GM10248 (cell line): ENCODE data around the gene POU2F1.

Experiments used
- CTCF ChIA-PET: fragments of 300-600 bp; sonication (Branson Sonifier 250); formaldehyde crosslinking; extraction: SDS; loops from one replicate; lab custom pipeline; 2021; ENCODE audit warnings: antibody characterized with exemption; lab: Yijun Ruan, JAX
- POLR2A ChIA-PET: fragments of 350-650 bp; sonication (Branson Sonifier 250); formaldehyde crosslinking; extraction: SDS; loops from one replicate; lab custom pipeline; 2020; ENCODE audit warnings: antibody characterized with exemption; lab: Yijun Ruan, JAX
- DNase-seq: peaks from one replicate; pipeline ENCODE4 v3.0.0; 2012; ENCODE audit errors: extremely low spot score
- TF ChIP-seq, protein P1 (sequence below): IDR thresholded peaks from 2 replicates; pipeline ENCODE4 v1.5.1; 2012; ENCODE audit warnings: mild to moderate bottlenecking, low read depth; ENCODE audit errors: extremely low read depth, missing control alignments, control extremely low read depth

Gene POU2F1

GRCh38 chr1:167270349-167271092 lies 49.8 kb downstream of the POU2F1 start:
- DNase-seq = no peak
- TF ChIP-seq, protein P1, sequence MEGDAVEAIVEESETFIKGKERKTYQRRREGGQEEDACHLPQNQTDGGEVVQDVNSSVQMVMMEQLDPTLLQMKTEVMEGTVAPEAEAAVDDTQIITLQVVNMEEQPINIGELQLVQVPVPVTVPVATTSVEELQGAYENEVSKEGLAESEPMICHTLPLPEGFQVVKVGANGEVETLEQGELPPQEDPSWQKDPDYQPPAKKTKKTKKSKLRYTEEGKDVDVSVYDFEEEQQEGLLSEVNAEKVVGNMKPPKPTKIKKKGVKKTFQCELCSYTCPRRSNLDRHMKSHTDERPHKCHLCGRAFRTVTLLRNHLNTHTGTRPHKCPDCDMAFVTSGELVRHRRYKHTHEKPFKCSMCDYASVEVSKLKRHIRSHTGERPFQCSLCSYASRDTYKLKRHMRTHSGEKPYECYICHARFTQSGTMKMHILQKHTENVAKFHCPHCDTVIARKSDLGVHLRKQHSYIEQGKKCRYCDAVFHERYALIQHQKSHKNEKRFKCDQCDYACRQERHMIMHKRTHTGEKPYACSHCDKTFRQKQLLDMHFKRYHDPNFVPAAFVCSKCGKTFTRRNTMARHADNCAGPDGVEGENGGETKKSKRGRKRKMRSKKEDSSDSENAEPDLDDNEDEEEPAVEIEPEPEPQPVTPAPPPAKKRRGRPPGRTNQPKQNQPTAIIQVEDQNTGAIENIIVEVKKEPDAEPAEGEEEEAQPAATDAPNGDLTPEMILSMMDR = no peak
- ChIA-PET POLR2A (no interaction called here), CTCF (interaction anchor here (0.9 to 6.8 kb wide), 7 partner anchors 10 to 285 kb away, joined by 3 to 75 read pairs (median 4); no protein-coding TSS in a partner anchor)

DNA sequence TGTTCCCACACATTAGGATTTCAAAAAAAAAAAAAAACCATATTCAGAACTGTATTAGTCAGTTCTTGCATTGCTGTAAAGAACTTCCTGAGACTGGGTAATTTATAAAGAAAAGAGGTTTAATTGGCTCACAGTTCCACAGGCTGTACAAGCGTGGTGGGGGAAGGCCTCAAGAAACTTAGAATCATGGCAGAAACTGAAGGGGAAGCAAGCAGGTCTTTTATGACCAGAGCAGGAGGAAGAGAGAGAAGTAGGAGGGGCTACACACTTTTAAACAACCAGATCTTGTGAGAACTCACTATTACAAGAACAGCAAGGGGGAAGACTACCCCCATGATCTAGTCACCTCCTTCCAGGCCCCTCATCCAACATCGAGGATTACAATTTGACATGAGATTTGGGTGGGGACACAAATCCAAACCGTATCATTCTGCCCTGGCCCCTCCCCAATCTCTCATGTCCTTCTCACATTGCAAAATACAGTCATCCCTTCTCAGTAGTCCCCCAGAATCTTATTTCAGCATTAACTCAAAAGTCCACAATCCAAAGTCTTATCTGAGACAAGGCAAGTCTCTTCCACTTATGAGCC lies 51.8 kb downstream of the POU2F1 start:
- TF ChIP-seq, protein P1 = no peak
- CTCF ChIA-PET = interaction anchor here (1.1 to 1.4 kb wide), 3 partner anchors 129 to 268 kb away, joined by 3 to 5 read pairs (median 3); no protein-coding TSS in a partner anchor
- POLR2A ChIA-PET = no interaction called here
- no peak for DNase-seq

GRCh38 chr1:167273027-167273800 lies 52.5 kb downstream of the POU2F1 start:
- TF ChIP-seq, protein P1 = no peak
- POLR2A ChIA-PET = no interaction called here
- CTCF ChIA-PET = interaction anchor here (1.1 to 1.4 kb wide), 2 partner anchors 27 to 267 kb away, joined by 3 to 5 read pairs; no protein-coding TSS in a partner anchor

DNA sequence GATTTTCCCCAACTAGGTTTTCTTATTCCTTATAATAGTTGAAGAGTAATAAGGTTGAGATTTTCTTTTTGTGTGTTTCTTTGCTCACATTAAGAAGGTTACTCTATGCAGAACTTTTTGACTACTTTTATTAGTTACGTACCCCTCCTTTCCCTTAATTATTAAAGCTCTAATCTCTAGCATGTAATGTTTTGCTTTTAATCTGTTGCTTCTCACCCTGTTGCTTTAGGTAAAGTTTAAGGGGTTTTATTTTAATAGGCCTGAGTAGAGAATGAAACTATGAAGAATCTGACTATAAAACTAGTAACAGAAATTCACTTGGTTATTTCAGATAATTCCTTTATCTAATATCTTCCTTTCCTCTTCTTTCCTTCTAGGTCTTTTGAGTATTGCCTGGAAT lies 53.4 kb downstream of the POU2F1 start:
- ChIA-PET POLR2A (no interaction called here), CTCF (interaction anchor here (0.9 to 1.8 kb wide), 3 partner anchors 10 to 259 kb away, joined by 3 read pairs; no protein-coding TSS in a partner anchor)
- TF ChIP-seq, protein P1 = no peak
- no peak for DNase-seq

More at GRCh38 chr1:167273027-167273800, 52.5 kb downstream of the POU2F1 start:
- DNase-seq = no peak

DNA sequence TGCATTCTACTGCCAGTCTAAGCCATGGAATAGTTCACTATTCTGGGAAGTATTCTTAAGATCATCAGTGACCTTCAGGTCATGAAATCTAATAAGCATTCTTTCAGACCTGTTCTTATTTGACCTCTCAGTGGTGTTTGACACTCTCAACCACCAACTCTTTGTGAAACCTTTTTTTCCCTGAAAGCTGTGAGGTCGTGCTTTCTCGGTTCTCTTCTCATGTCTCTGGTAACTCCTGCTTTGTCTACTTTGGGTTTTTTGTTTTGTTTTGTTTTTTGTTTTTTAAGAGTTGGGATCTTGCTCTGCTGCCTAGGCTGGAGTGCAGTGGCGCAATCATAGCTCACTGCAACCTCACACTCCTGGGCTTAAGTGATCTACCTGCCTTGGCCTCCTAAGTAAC lies 56.3 kb downstream of the POU2F1 start:
- CTCF ChIA-PET = interaction anchor here (1.3 to 8.6 kb wide), 2 partner anchors 9 to 12 kb away, joined by 4 to 70 read pairs; no protein-coding TSS in a partner anchor

More for the DNA sequence above, 56.3 kb downstream of the POU2F1 start:
- peak; percentile 43 for DNase-seq
- POLR2A ChIA-PET = interaction anchor here (0.7 kb wide), 1 partner anchor 57 kb away, joined by 3 read pairs; no protein-coding TSS in a partner anchor
- TF ChIP-seq, protein P1 = no peak
